Loucy (cell line): ENCODE results near the gene SH2D4B.

Experiments used
- H2AFZ ChIP-seq: fragments of 200-600 bp; sonication (generic); 2 replicates; pipeline ENCODE4 v1.6.0; 2016; ENCODE audit warnings: antibody characterized with exemption, mild to moderate bottlenecking, low read length, moderate library complexity
- H3F3A ChIP-seq: fragments of 200-600 bp; 2 replicates; pipeline ENCODE4 v1.6.0; 2016; ENCODE audit warnings: antibody characterized with exemption, low read depth, mild to moderate bottlenecking
- H3K27me3 ChIP-seq: fragments of 200-600 bp; sonication (generic); 2 replicates; pipeline ENCODE4 v1.6.1; 2014; ENCODE audit warnings: low read length, mild to moderate bottlenecking; ENCODE audit not compliant: insufficient read depth, poor library complexity, severe bottlenecking
- H3K36me3 ChIP-seq: fragments of 200-600 bp; sonication (generic); 2 replicates; pipeline ENCODE4 v1.6.1; 2016; ENCODE audit warnings: low read length; ENCODE audit not compliant: insufficient read depth
- H3K4me1 ChIP-seq: fragments of 200-600 bp; sonication (generic); 2 replicates; pipeline ENCODE4 v1.5.1; 2014; ENCODE audit warnings: low read length, mild to moderate bottlenecking; ENCODE audit not compliant: insufficient read depth, poor library complexity, severe bottlenecking
- H3K4me2 ChIP-seq: fragments of 200-600 bp; sonication (generic); 2 replicates; pipeline ENCODE4 v1.6.0; 2014; ENCODE audit warnings: antibody characterized with exemption, low read length, low read depth, mild to moderate bottlenecking; ENCODE audit not compliant: poor library complexity, severe bottlenecking
- H3K4me3 ChIP-seq: fragments of 200-600 bp; sonication (generic); 2 replicates; pipeline ENCODE4 v1.5.1; 2014; ENCODE audit warnings: low read length, mild to moderate bottlenecking, mixed read lengths; ENCODE audit not compliant: poor library complexity, severe bottlenecking
- H3K79me2 ChIP-seq: fragments of 200-600 bp; sonication (generic); 2 replicates; pipeline ENCODE4 v1.6.1; 2014; ENCODE audit warnings: low read length; ENCODE audit not compliant: insufficient read depth
- H3K9ac ChIP-seq: fragments of 200-600 bp; sonication (generic); 2 replicates; pipeline ENCODE4 v1.6.0; 2014; ENCODE audit warnings: mild to moderate bottlenecking, low read depth, low read length, moderate library complexity; ENCODE audit not compliant: poor library complexity, severe bottlenecking
- H3K9me2 ChIP-seq: fragments of 200-600 bp; sonication (generic); replicated peaks from 2 replicates; pipeline ENCODE4 v1.6.1; 2016; ENCODE audit warnings: low read depth, low read length, mixed read lengths
- H3K9me3 ChIP-seq: fragments of 200-600 bp; sonication (generic); 2 replicates; pipeline ENCODE4 v1.6.1; 2014; ENCODE audit warnings: mild to moderate bottlenecking, antibody characterized with exemption, low read length, low read depth; ENCODE audit not compliant: insufficient read depth
- H4K20me1 ChIP-seq: fragments of 200-600 bp; sonication (generic); 2 replicates; pipeline ENCODE4 v1.6.0; 2014; ENCODE audit warnings: antibody characterized with exemption, low read length, mild to moderate bottlenecking; ENCODE audit not compliant: insufficient read depth, poor library complexity, severe bottlenecking
- EZH2phosphoT487 ChIP-seq: fragments of 200-600 bp; IDR thresholded peaks from 2 replicates; pipeline ENCODE4 v1.6.1; 2018; ENCODE audit warnings: antibody characterized with exemption, mild to moderate bottlenecking, moderate library complexity, borderline replicate concordance
- TF ChIP-seq, protein P1 (sequence below): fragments of 200-600 bp; sonication (generic); conservative IDR thresholded peaks from 2 replicates; pipeline ENCODE4 v1.5.1; 2014; ENCODE audit warnings: mild to moderate bottlenecking, antibody characterized with exemption, low read length

SH2D4B gene

DNA sequence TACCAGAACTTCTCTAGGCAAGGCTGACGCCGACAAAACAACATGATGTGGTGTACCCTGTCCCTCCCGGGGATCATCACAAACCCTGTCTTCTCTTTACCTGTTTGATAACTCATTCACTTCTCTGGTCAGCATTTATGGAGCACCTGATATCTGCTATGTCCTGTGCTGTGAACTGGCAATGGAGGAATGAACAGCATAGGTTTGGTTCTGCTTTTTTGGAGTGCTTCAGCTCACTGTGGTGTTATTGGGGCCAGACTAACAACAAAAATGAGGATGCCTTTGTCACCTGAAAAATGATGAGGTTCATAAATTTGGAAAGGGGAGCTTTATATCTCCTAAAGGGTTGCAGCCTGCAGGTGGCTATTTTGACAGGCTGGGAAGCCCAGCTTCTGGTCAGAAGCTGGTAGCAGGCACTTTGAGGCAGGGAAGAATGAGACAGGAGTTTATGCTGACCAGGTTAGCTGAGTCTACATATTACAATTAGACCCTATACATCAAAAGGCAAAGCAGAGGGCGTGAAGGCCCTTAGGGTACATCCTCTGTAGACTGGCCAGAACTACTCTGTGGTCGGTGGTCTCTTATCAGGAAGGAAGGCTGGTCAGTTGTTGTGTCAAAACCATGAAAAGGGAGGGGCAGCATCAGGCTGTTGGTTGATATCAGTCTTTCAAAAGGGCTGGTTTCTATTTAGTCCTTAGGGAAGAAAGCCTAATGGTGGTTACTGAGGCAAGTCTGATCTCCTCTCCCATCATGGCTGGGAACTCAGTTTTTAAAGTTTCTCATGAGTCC lies 42.3 kb downstream of the SH2D4B start:
- no peaks in the 10 kb centered on the region for H3K79me2 ChIP-seq
- H3K27me3 ChIP-seq: no peaks in the 10 kb centered on the region
- no peaks in the 10 kb centered on the region for H4K20me1 ChIP-seq
- peak overlapping the region; percentile 77; the same call in 1 of the 2 replicates for H2AFZ ChIP-seq
- no peaks in the 10 kb centered on the region for H3F3A ChIP-seq
- no peak overlapping the region for H3K4me3 ChIP-seq
- H3K9ac ChIP-seq: no peak overlapping the region
- H3K36me3 ChIP-seq: no peaks in the 10 kb centered on the region
- peaks cover 23% of the 10 kb centered on the region for H3K4me1 ChIP-seq
- TF ChIP-seq, protein P1, sequence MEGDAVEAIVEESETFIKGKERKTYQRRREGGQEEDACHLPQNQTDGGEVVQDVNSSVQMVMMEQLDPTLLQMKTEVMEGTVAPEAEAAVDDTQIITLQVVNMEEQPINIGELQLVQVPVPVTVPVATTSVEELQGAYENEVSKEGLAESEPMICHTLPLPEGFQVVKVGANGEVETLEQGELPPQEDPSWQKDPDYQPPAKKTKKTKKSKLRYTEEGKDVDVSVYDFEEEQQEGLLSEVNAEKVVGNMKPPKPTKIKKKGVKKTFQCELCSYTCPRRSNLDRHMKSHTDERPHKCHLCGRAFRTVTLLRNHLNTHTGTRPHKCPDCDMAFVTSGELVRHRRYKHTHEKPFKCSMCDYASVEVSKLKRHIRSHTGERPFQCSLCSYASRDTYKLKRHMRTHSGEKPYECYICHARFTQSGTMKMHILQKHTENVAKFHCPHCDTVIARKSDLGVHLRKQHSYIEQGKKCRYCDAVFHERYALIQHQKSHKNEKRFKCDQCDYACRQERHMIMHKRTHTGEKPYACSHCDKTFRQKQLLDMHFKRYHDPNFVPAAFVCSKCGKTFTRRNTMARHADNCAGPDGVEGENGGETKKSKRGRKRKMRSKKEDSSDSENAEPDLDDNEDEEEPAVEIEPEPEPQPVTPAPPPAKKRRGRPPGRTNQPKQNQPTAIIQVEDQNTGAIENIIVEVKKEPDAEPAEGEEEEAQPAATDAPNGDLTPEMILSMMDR: no peak
- no peak for TF ChIP-seq EZH2phosphoT487
- no peaks in the 10 kb centered on the region for H3K9me2 ChIP-seq
- H3K9me3 ChIP-seq: no peaks in the 10 kb centered on the region
- H3K4me2 ChIP-seq: no peak overlapping the region

DNA sequence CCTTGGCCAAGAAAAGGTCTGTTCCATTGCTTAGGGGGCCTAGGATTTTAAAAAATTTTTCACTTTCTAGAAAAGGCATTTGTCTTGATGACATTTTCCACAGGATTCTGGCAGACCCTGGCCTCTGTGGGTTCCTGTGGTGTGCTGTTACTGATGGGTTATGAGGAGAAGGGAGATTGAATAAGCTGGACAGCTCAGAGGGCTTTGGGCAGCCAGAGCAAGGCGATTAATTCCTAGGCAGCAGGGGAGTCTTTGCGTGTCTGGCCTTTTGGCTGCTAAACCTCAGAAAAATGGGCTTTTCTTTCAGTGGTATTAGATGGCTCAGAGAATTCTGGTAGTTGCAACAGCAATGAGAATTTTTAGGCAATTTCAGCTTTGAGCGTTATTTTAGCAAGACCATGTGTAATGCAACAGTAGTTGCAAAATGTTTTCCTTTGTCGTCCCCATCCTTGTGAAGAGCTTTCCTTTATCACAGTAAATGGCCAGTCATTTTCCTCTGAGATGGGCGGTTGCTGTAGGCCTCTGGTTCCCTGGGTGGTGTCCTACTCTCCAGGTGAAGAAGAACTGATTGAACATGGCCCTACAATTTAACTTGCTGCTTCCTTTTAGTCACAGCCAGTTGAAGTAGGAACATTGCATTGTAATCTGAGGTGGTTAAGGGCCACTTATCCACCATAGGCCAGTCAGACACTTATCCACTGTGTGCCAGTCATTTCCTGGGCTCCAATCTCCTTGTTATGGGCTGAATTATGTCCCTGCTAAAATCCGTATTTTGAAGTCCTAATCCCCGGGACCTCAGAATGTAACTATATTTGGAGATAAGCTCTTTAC lies 43.2 kb downstream of the SH2D4B start:
- no peak overlapping the region for H3K4me2 ChIP-seq
- no peaks in the 10 kb centered on the region for H3K79me2 ChIP-seq
- no peaks in the 10 kb centered on the region for H3K9me2 ChIP-seq
- H3K36me3 ChIP-seq: no peaks in the 10 kb centered on the region
- H3K4me3 ChIP-seq: no peak overlapping the region
- no peaks in the 10 kb centered on the region for H3K27me3 ChIP-seq
- no peak overlapping the region for H3K9ac ChIP-seq
- H3K9me3 ChIP-seq: no peaks in the 10 kb centered on the region
- peaks cover 23% of the 10 kb centered on the region for H3K4me1 ChIP-seq
- H2AFZ ChIP-seq: no peak overlapping the region
- no peaks in the 10 kb centered on the region for H4K20me1 ChIP-seq
- no peaks in the 10 kb centered on the region for H3F3A ChIP-seq
- TF ChIP-seq, protein P1: no peak
- TF ChIP-seq EZH2phosphoT487: no peak

- H3K27me3 ChIP-seq: no peaks in the 10 kb centered on the region
- H3K9me2 ChIP-seq: no peaks in the 10 kb centered on the region
- no peak overlapping the region for H3K9ac ChIP-seq
- H3K4me1 ChIP-seq: peaks cover 23% of the 10 kb centered on the region
- no peaks in the 10 kb centered on the region for H3K9me3 ChIP-seq
- no peak overlapping the region for H2AFZ ChIP-seq
- H3K36me3 ChIP-seq: no peaks in the 10 kb centered on the region
- no peak overlapping the region for H3K4me2 ChIP-seq
- H4K20me1 ChIP-seq: no peaks in the 10 kb centered on the region
- H3K79me2 ChIP-seq: no peaks in the 10 kb centered on the region
- H3F3A ChIP-seq: no peaks in the 10 kb centered on the region
- H3K4me3 ChIP-seq: no peak overlapping the region
- TF ChIP-seq, protein P1: no peak
- no peak for TF ChIP-seq EZH2phosphoT487
Measured at GRCh38 chr10:80581469-80581835, 43.8 kb downstream of the SH2D4B start.
